Ishikawa (cell line): Measurements from ENCODE around the gene ZNF165.

Experiments
- CEBPB ChIP-seq: IDR thresholded peaks from 2 replicates; pipeline ENCODE4 v1.6.1; 2012
- CREB1 ChIP-seq: IDR thresholded peaks from 2 replicates; pipeline ENCODE4 v1.6.1; 2012; ENCODE audit warnings: low read depth
- EGR1 ChIP-seq: IDR thresholded peaks from 2 replicates; pipeline ENCODE4 v1.6.1; 2012
- EP300 ChIP-seq: IDR thresholded peaks from 2 replicates; pipeline ENCODE4 v1.6.1; 2012; ENCODE audit warnings: borderline replicate concordance
- FOXM1 ChIP-seq: IDR thresholded peaks from 2 replicates; pipeline ENCODE4 v1.6.1; 2012; ENCODE audit warnings: low read depth, borderline replicate concordance
- MAX ChIP-seq: IDR thresholded peaks from 2 replicates; pipeline ENCODE4 v1.6.1; 2012
- RAD21 ChIP-seq: IDR thresholded peaks from 2 replicates; pipeline ENCODE4 v1.6.1; 2012; ENCODE audit warnings: low read depth
- TAF1 ChIP-seq: IDR thresholded peaks from 2 replicates; pipeline ENCODE4 v1.6.1; 2012; ENCODE audit warnings: low read depth, mild to moderate bottlenecking
- TCF12 ChIP-seq: IDR thresholded peaks from 2 replicates; pipeline ENCODE4 v1.6.1; 2012; ENCODE audit warnings: low read depth
- TEAD4 ChIP-seq: IDR thresholded peaks from 2 replicates; pipeline ENCODE4 v1.6.1; 2012
- USF1 ChIP-seq: IDR thresholded peaks from 2 replicates; pipeline ENCODE4 v1.6.1; 2012
- YY1 ChIP-seq: IDR thresholded peaks from 2 replicates; pipeline ENCODE4 v1.6.1; 2012; ENCODE audit warnings: low read depth
- ZBTB7A ChIP-seq: IDR thresholded peaks from 2 replicates; pipeline ENCODE4 v1.6.1; 2012; ENCODE audit warnings: low read depth
- TF ChIP-seq, protein P1 (sequence below): IDR thresholded peaks from 2 replicates; pipeline ENCODE4 v1.6.1; 2012; ENCODE audit warnings: low read depth, mild to moderate bottlenecking

GRCh38 chr6:28135393-28135792 lies 55.0 kb downstream of the ZNF165 start:
- TF ChIP-seq EGR1 (no peak), EP300 (no peak), RAD21 (no peak), MAX (no peak), TCF12 (no peak), CREB1 (no peak), TAF1 (no peak), ZBTB7A (no peak), USF1 (no peak), CEBPB (no peak), FOXM1 (no peak), YY1 (no peak), TEAD4 (no peak)
- TF ChIP-seq, protein P1, sequence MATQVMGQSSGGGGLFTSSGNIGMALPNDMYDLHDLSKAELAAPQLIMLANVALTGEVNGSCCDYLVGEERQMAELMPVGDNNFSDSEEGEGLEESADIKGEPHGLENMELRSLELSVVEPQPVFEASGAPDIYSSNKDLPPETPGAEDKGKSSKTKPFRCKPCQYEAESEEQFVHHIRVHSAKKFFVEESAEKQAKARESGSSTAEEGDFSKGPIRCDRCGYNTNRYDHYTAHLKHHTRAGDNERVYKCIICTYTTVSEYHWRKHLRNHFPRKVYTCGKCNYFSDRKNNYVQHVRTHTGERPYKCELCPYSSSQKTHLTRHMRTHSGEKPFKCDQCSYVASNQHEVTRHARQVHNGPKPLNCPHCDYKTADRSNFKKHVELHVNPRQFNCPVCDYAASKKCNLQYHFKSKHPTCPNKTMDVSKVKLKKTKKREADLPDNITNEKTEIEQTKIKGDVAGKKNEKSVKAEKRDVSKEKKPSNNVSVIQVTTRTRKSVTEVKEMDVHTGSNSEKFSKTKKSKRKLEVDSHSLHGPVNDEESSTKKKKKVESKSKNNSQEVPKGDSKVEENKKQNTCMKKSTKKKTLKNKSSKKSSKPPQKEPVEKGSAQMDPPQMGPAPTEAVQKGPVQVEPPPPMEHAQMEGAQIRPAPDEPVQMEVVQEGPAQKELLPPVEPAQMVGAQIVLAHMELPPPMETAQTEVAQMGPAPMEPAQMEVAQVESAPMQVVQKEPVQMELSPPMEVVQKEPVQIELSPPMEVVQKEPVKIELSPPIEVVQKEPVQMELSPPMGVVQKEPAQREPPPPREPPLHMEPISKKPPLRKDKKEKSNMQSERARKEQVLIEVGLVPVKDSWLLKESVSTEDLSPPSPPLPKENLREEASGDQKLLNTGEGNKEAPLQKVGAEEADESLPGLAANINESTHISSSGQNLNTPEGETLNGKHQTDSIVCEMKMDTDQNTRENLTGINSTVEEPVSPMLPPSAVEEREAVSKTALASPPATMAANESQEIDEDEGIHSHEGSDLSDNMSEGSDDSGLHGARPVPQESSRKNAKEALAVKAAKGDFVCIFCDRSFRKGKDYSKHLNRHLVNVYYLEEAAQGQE: no peak
